T-helper 9 cell (primary cell): ENCODE measurements around the gene LPP.

ENCODE experiments used
- DNase-seq: peaks from one replicate; pipeline ENCODE4 v3.0.0-alpha.2; 2020

LPP gene

GRCh38 chr3:188339410-188340295, 185.7 kb downstream of the LPP start:
- DNase-seq = no peak

DNA sequence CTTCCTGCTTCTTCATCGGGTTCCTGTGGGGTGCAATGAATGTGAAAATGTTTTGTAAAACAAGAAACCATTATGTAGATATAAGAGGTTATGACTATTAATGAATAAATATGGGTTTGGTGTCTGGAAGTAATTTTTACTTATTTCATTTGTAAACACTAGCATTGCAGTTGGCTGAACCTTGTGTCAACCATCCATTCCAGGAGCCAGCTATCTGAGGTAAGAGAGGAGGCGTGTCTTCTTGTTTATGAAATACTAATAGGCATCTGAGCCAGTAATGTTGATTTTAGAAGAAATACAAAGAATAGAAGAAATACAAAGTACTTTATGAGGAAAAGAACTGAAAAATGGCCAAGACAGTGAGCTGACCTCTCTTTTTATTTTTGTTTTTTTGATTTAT, 187.5 kb downstream of the LPP start:
- no peak for DNase-seq

DNA sequence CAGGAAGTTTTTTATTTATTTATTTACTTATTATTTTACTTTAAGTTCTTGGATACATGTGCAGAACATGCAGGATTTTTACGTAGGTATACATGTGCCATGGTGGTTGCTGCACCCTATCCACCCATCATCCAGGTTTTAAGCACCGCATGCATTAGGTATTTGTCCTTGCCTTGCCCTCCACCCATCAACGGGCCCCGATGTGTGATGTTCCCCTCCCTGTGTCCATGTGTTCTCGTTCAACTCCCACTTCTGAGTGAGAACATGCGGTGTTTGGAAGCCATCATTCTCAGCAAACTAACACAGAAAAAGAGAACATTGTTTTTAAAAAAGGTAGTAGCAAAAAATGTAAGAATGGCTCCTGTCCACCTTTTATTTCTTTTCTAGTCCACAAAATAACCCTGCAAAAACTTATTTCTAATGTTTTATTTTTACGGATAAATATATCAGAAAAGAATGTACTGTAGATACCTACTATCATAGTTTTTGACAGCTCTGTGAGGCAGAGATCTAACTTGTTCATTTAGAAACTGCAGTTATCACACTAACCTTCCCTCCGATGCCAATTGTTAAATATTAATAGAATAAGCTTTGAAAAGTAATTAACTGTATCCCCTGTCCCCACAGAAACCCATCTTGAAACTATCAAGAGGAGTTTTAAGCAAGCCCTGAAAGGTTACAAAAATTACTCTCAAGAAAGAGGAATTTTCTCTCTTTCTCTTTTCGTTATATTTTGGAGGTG, 189.2 kb downstream of the LPP start:
- no peak for DNase-seq

- DNase-seq = no peak
These were observed 189.9 kb downstream of the LPP start for GRCh38 chr3:188343894-188344293.

GRCh38 chr3:188345223-188345622, 191.3 kb downstream of the LPP start:
- DNase-seq = no peak

DNA sequence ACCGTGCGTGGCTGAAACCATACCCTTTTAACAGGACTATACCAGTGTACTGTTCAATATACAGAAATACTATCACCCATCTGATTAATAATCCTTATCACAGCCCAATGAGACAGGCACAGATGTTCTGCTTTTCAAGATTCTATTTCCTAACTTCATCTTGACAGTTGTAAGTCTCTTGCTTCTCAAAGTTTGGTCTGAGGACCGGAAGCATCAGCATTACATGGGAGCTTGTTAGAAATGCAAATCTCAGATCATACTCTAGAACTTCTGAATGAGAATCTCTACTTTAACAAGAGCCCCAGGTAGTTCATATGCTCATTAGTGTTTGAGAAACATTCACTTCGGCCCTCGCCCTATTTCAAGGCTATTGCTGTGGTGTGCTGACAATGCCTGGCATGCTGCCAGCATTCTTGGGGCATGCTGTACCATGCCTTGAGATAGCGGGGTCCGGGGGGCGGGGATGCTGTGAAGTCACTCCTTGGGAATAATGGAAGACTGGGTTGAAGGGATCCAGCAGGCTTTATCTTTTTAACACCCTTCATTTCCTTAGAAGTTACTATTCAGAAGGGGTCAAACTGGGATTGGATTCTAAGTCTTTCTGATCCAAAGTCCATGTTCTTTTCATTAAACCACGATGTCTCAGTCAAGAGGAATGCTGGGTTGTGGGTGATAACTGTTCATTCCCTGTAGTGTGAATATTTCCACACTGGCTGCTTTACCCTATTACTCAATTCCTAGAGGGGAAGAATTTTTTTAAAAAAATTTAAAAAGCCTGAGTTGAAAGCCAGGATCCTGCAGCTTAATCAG, 194.7 kb downstream of the LPP start:
- DNase-seq = no peak

- DNase-seq = no peak
These were observed 195.5 kb downstream of the LPP start for GRCh38 chr3:188349351-188349901.

- DNase-seq = no peak
These were observed 196.0 kb downstream of the LPP start for GRCh38 chr3:188349933-188350332.

- no peak for DNase-seq
These were observed 197.0 kb downstream of the LPP start for GRCh38 chr3:188350961-188351360.

DNA sequence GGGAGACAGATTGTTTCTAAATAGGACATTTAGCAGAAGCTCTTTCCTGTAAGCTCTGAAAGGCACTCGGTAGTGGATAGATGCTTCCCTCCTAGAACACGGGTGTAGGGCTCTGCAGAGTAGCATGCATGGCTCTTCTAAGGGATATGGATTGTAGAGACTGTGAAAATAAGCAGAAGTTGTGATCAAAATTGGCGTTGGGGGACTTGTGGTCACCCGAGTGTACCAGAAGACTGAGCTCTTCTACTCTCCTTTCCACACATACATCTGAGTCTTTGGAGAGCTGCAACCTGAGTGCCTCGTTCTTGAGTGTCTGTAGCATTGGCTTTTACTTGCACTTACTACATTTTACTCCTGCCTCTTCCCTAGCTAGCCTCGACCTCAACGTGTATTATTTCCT, 197.7 kb downstream of the LPP start:
- no peak for DNase-seq

DNA sequence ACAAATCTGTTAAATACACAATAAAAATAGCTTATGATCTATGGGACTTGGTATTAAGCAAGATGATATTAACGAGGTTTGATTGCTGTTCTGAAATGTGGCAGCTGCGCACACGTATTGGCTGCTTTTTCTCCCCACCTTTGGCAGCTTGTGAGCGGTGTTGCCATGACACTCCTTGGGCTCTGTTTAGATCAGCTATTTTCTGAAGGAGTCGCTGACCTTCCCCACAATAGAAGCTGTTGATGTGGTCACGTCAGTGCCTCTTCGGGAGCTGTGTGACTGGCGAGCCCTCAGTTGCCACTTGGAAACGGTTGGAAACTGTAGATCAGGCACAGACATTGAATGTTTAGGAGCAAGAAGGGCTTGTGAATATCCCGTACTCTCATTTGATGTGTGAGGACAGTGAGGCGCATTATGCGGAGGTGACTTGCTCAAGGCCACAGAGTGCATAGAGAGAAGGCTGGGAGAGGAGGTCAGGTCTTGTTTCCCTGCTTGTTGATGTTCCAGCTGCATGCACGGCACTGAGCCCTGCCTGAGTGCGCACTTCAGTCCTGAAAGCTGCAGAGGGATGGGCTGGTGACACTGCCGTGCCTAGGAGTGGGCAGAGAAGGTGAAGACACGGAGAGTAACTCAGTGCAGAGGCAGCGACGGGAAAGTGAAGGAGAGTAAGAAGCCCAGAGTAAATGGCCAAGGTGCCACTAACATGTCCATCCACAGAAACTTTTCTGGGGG, 198.4 kb downstream of the LPP start:
- DNase-seq = no peak

- DNase-seq = no peak
These were observed 199.5 kb downstream of the LPP start for GRCh38 chr3:188353426-188353825.

DNA sequence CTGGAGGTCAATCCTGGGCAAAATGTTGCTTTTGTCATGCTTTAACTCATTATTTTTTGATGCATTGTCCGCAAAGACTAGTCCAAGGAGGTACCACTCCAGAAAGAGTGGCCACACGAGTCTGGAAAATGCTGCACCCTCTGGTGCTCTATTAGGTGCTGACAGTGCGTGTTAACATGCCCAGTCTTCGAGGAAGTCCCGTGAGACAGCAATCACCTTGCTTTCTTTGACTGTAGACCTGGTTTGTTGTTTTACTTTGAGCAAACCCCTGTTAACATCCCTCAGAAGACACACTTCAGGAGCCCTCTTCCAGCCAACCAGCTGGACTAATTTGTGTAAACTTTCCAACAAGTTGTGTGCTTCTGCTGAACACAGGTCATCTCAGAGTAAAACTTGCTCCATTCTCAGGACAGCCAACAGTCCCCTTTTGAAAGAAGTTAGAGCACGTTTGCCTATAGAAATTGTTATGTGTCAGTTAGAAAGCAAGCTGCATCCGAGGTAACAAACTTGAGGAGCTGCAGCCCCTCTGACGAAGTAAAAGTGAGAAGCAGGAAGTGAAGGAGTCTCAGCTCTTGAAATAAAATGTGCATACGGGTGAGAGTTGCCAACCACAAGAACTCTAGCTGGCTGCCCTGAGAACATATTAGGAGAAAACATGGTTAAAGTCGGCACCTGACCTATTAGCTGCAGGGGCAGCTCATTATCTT, 205.0 kb downstream of the LPP start:
- DNase-seq = no peak

DNA sequence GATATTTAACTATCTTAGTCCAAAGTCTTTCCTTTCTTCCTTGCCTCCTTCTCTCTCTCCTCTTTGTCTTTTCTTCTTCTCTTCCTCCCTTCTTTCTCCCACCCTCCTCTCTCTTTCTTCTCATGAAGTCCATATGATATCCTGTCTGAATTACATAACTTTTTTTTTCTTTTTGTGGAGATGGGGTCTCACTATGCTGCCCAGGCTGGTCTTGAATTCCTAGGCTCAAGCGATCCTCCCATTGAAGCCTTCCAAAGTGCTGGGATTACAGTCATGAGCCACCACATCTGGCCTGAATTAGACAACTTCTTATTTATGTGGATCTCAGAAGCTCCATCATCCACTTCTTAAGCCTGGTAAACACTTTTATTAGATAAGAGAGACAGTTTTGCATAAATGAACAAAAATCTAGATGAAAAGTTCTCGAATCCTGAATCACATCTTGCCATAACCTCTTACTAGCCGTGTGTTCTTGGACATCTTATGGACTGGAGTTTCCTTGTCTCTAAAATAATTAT, 206.5 kb downstream of the LPP start:
- no peak for DNase-seq

- DNase-seq = no peak
These were observed 207.9 kb downstream of the LPP start for GRCh38 chr3:188361888-188362287.

- DNase-seq = no peak
These were observed 208.5 kb downstream of the LPP start for GRCh38 chr3:188362405-188362831.

GRCh38 chr3:188365184-188365583, 211.2 kb downstream of the LPP start:
- no peak for DNase-seq

DNA sequence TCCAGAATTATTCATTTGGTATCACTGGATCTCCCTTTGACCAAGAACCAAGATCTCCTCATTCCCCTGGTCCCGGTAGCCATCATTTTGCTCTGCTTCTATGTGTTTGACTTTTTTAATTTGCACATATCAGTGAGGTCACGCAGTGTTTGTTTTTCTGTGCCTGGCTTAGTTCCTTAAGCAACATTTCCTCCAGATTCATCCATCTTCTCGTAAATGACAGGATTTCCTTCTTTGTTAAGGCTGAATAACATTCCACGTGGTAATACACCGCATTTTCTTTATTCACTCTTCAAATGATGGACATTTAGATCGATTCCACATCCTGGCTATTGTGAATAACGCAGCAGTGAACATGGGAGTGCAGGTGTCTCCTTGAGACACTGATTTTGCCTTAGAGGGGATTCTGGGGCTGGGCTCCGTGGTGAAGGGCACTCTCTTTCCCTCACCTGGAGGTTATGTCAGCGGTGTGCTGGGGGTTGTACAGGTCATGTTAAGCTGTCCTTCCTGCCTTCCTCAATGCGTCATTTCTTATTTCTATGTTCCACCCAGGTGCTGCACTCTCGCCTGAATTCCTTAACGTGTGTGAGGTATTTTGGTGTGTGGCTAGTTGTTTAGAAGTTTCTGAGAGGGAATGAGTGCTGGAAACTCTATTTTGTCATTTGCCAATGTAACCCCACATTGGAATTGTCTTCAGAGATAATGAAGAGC, 212.2 kb downstream of the LPP start:
- no peak for DNase-seq

DNA sequence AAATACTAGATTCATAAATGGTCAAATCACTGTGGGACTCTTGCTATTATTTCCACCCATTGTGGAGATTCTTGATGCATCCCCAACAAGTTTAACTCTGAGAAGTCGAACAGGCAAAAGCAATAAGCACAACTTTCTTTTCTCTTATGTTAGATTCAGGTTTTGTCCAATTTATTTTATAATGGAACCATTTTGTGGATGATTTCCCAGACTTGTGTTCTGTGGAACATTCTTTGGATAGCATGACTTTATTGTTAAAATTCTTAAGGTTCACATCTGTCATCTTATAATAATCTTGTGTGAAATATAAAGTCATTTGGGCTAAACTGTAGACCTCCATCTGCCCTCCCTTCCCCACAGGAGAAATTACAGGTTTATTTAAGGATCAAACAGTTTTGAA, 213.7 kb downstream of the LPP start:
- no peak for DNase-seq

GRCh38 chr3:188369526-188369925, 215.6 kb downstream of the LPP start:
- DNase-seq = no peak
